GM19351 (cell line): ENCODE measurements around the gene ARSG.

Source experiments
- ATAC-seq: cut with Tn5 transposase; IDR thresholded peaks from one replicate; pipeline ENCODE4 v1.9.1; 2021; ENCODE audit warnings: mild to moderate bottlenecking, moderate library complexity; ENCODE audit not compliant: unreplicated experiment

ARSG gene

GRCh38 chr17:68445671-68446070 is 154.4 kb downstream of the ARSG start:
- ATAC-seq: no peak

GRCh38 chr17:68446626-68447041 is 155.3 kb downstream of the ARSG start:
- no peak for ATAC-seq

GRCh38 chr17:68449021-68449739 is 157.9 kb downstream of the ARSG start:
- no peak for ATAC-seq

- ATAC-seq: no peak
These were observed 159.1 kb downstream of the ARSG start for GRCh38 chr17:68450391-68450790.

GRCh38 chr17:68450801-68451200 is 159.5 kb downstream of the ARSG start:
- no peak for ATAC-seq

GRCh38 chr17:68451670-68452354 is 160.5 kb downstream of the ARSG start:
- ATAC-seq: no peak

- no peak for ATAC-seq
These were observed 161.5 kb downstream of the ARSG start for GRCh38 chr17:68452724-68453290.

- ATAC-seq: no peak
These were observed 162.8 kb downstream of the ARSG start for GRCh38 chr17:68453991-68454665.

GRCh38 chr17:68455901-68456338 is 164.6 kb downstream of the ARSG start:
- no peak for ATAC-seq

- ATAC-seq: no peak
These were observed 165.3 kb downstream of the ARSG start for GRCh38 chr17:68456339-68457167.

- peak; percentile 32 for ATAC-seq
These were observed 165.9 kb downstream of the ARSG start, which contains the start of gene WIPI1 for GRCh38 chr17:68457168-68457538. Gene WIPI1, minus strand, starts transcription at chr17:68457496. Its CDS starts 75 bp downstream, at chr17:68457421.

GRCh38 chr17:68457539-68458259 is 166.4 kb downstream of the ARSG start:
- ATAC-seq: peak; percentile 62

GRCh38 chr17:68458260-68459036 is 167.2 kb downstream of the ARSG start:
- ATAC-seq: peak; percentile 30

- peak; percentile 28 for ATAC-seq
These were observed 167.8 kb downstream of the ARSG start for GRCh38 chr17:68459037-68459639.

- ATAC-seq: no peak
These were observed 168.9 kb downstream of the ARSG start for GRCh38 chr17:68460146-68460545.

- ATAC-seq: no peak
These were observed 169.4 kb downstream of the ARSG start for GRCh38 chr17:68460715-68461114.

GRCh38 chr17:68461122-68461539 is 169.8 kb downstream of the ARSG start:
- ATAC-seq: no peak

GRCh38 chr17:68461589-68461988 is 170.3 kb downstream of the ARSG start:
- ATAC-seq: no peak
